NCI-H2171 (cell line): Measurements from ENCODE around the gene CLTB.

Source experiments
- DNase-seq: peaks from one replicate; lab custom pipeline; 2025; lab: John Stamatoyannopoulos, UW

The CLTB gene

GRCh38 chr5:176352116-176352878 is 64.0 kb downstream of the CLTB start:
- DNase-seq: no peak

DNA sequence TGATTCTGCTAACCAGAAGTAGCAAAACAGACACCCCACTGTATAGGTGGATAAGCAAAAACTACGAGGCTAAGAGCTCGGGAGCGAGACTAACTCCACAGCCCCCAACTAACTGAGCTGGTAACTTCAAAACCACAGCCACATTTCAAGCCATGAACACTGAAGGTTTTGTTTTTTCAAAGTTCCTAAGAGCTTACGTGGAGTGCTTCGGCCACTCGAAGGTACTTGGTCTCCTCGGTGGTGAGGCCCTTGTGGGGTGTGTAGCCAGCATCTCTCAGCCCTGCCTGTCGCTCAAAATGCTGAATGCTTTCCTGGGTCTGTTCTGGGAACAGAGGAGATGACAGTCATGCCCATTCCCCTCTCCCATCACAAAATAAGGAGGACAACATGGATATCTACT is 65.9 kb downstream of the CLTB start:
- no peak for DNase-seq

DNA sequence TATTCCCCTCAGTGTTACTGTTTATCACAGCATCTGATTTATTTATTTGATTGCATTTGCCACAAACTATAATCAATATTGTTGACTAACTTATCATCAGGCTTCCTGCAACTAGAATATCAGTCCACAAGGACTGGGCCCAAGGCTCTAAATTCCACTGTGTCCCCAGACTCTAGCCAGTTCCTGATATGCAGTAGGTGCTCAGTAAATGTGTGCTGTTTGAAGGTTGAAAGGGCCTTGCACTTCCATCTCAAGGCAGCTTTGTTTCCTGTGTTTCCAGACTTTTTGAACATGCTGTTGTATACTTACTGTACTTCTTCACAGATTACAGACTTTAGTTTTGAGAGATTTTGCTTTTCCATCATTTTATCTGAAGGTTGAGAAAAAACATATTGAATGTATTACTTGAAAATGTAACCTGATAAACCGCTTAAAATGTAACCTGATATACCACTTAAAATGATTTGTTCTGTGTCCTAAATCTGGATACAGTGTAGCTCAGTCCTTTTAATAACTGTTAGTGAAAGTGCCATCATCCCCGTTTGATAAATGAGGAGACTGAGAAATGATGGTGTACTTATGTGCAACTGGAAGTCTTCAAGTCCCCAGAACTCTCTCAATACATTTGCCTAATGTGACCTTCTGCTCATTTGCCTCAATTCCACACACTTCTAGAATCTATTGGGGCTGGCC is 73.4 kb downstream of the CLTB start:
- DNase-seq: no peak
